Measurements from ENCODE around the gene SLC6A12.
"Not testable (repeated sequence)": the region's sequence is repeated elsewhere in the genome, so short reads cannot be mapped to it uniquely, and the experiment has no call there.

The SLC6A12 gene

GRCh38 chr12:220946-221550 lies 7.1 kb upstream of the SLC6A12 start:
- TF ChIP-seq, protein P1, sequence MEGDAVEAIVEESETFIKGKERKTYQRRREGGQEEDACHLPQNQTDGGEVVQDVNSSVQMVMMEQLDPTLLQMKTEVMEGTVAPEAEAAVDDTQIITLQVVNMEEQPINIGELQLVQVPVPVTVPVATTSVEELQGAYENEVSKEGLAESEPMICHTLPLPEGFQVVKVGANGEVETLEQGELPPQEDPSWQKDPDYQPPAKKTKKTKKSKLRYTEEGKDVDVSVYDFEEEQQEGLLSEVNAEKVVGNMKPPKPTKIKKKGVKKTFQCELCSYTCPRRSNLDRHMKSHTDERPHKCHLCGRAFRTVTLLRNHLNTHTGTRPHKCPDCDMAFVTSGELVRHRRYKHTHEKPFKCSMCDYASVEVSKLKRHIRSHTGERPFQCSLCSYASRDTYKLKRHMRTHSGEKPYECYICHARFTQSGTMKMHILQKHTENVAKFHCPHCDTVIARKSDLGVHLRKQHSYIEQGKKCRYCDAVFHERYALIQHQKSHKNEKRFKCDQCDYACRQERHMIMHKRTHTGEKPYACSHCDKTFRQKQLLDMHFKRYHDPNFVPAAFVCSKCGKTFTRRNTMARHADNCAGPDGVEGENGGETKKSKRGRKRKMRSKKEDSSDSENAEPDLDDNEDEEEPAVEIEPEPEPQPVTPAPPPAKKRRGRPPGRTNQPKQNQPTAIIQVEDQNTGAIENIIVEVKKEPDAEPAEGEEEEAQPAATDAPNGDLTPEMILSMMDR (conservative IDR thresholded peaks at IDR 0.05), result no peak
- H3K27ac ChIP-seq, result no peak overlapping the region

DNA sequence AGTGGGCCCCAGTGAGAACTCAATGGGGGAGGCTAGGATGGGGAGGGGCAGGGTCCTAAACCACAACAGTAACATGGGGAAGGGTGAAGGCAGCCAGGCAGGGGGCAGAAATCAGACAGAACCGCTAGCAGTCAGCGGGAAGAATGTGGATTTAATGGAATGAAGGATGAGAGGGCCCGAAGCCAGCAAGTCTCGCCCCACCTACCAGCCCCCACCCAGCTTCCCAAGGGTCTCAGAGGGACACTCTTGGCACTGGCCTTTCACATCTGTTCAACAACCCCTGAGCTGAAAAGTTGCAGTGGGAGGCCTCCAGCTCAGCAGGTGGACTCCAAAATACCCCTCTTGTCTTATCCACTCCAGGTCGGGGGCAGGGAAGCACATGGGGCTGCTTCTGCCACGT lies 6.5 kb upstream of the SLC6A12 start:
- no peak overlapping the region for H3K27ac ChIP-seq
- TF ChIP-seq, protein P1 (conservative IDR thresholded peaks at IDR 0.05), result no peak

- TF ChIP-seq, protein P1 (conservative IDR thresholded peaks at IDR 0.05), result peak; percentile 73
- no peak overlapping the region for H3K27ac ChIP-seq
Observed at GRCh38 chr12:219891-220352, 6.0 kb upstream of the SLC6A12 start.

DNA sequence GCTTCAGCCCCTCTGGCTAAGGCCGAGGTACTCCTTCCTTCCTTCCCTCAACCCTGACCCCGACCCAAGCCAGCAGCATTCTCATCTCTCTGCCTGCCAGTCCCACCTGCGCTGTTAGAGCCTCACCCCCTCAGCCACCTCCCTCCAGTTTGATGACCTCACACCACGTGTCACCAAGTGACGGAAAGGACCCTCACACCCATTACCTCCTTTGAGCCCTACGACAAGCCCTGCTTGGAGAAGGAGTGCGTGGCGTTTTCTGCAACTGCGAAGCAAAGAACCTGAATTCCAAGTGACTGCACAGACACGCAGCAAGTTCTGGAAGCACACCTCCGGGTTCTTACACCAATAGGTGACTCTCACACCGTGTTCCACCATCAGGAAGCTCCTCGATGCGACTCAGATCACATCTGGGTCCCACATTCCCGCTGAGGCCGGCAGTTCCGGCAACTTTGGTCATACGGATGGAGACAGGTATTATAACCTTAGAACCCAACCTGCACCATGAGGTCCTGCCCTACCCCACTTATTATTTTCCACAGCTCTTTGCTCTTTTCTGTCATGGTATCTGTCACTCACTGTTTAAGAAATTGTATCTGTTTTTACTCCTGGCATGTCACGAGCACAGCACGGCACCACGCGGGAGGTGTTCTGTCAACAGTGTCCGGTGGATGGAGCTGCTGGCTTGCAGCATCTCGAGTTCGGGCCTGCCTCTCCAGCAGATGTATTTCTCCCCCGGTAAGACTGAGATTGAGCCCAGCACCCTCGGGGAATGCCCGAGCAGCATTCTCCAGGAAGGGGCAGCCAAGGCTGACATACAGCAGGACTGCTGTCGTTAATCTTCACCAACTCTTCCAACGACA lies 5.0 kb upstream of the SLC6A12 start:
- H3K27ac ChIP-seq, result no peak overlapping the region
- TF ChIP-seq, protein P1 (conservative IDR thresholded peaks at IDR 0.05), result no peak

- no peak overlapping the region for H3K27ac ChIP-seq
- TF ChIP-seq, protein P1 (conservative IDR thresholded peaks at IDR 0.05), result no peak
Observed at GRCh38 chr12:218221-218620, 4.3 kb upstream of the SLC6A12 start.

GRCh38 chr12:217029-217428 lies 3.1 kb upstream of the SLC6A12 start:
- not testable (repeated sequence) for H3K27ac ChIP-seq

DNA sequence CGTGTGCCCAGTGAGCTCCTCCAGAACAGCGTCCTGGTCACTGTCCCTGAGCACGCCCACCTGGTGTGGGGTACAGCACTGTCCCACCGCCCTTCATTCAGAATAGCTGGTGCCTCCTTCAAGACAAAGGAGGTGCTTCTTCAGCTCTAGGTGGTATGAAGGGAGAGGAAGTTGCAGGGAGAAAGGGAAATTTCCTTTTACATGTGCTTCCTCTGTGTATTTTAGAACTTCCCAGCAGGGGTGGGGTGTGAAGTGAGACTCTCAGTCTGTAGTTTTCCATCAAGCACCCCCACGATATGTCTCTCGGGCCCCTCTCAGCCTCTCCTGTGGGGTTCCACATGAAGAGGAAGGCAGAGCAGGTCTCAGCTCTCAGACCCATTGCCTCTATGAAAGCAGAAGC lies 1.2 kb upstream of the SLC6A12 start:
- no peak overlapping the region for H3K27ac ChIP-seq
- TF ChIP-seq, protein P1 (conservative IDR thresholded peaks at IDR 0.05), result no peak

DNA sequence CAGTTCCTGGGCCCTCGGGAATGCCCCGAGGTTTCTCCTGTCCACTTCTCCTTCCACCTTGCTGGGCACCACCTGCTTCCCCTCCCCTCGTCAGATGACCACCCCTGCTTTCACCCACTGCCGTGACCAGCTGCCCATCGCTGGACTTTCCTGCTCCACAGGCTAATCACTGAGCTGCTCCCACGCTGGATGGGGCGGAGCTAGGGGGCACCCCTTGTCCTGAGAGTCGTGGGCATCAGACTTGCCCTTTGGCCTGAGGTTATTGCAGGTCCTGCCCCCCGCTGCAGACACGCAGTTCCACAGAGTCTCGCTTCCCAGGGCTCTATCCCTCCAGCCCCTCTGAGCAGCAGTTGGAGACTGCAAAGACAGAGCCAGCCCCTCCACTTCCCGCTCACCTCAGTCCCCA lies 427 bp downstream of the SLC6A12 start:
- TF ChIP-seq, protein P1 (conservative IDR thresholded peaks at IDR 0.05), result no peak
- H3K27ac ChIP-seq, result no peak overlapping the region

All from VCaP (cell line).